Stimulated activated CD8-positive, alpha-beta memory T cell treated with anti-CD3 and anti-CD28 coated beads, Interleukin-2, amount 100 ng/mL, for 48 hours (primary cell): ENCODE data around the gene C5AR2.
A peak's percentile ranks its signal among the peaks of the same experiment; 100 is the strongest.
"Not testable (repeated sequence)": the region's sequence is repeated elsewhere in the genome, so short reads cannot be mapped to it uniquely, and the experiment has no call there.

Experiments used
- DNase-seq, 2 donors: peaks; one replicate each; pipeline ENCODE4 v3.0.0-alpha.2; 2020; ENCODE audit warnings: low read depth in 2 of 2

The C5AR2 gene

DNA sequence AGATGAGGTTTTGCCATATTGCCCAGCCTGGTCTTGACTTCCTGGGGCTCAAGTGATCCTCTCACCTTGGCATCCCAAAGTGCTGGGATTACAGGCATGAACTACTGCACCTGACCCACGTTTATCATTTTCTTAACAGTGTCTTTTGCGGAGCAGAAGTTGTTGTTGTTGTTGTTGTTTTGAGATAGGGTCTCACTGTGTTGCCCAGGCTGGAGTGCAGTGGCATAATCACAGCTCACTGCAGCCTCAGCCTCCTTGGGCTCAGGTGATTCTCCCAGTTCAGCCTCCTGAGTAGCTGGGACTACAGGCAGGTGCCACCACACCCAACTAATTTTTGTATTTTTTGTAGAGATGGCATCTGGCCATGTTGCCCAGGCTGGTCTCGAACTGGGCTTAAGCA lies 55.6 kb downstream of the C5AR2 start:
- not testable (repeated sequence) for DNase-seq

DNA sequence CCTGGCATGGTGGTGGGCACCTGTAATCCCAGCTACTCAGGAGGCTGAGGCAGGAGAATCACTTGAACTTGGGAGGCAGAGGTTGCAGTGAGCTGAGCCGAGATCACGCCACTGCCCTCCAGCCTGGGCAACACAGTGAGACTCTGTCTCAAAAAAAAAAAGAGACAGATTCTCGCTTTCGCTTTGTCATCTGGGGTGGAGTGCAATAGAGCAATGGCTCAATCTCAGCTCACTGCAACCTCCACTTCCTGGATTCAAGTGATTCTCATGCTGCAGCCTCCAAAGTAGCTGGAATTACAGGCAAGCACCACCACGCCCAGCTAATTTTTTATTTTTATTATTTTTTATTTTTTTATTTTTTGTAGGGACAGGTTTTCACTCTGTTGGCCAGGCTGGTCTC lies 56.7 kb downstream of the C5AR2 start:
- not testable (repeated sequence) for DNase-seq

DNA sequence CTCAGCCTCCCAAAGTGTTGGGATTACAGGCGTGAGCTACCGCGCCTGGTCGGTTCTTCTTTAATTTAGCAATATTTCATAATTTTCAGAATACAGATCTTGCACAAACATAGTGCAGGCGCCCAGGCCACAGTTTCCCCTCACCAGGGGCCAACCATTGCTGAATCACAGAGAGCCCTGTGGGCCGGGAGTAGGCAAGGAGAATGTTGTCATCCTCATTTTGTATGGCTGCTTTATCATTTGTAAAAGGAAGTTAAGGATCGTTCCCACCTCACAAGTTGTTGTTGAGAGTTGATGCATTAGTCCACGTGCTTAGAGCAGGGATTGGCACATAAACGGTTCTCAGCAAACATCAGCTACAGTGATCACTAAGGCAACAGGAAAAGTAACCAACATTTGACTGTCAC lies 57.2 kb downstream of the C5AR2 start:
- no peak for DNase-seq

DNA sequence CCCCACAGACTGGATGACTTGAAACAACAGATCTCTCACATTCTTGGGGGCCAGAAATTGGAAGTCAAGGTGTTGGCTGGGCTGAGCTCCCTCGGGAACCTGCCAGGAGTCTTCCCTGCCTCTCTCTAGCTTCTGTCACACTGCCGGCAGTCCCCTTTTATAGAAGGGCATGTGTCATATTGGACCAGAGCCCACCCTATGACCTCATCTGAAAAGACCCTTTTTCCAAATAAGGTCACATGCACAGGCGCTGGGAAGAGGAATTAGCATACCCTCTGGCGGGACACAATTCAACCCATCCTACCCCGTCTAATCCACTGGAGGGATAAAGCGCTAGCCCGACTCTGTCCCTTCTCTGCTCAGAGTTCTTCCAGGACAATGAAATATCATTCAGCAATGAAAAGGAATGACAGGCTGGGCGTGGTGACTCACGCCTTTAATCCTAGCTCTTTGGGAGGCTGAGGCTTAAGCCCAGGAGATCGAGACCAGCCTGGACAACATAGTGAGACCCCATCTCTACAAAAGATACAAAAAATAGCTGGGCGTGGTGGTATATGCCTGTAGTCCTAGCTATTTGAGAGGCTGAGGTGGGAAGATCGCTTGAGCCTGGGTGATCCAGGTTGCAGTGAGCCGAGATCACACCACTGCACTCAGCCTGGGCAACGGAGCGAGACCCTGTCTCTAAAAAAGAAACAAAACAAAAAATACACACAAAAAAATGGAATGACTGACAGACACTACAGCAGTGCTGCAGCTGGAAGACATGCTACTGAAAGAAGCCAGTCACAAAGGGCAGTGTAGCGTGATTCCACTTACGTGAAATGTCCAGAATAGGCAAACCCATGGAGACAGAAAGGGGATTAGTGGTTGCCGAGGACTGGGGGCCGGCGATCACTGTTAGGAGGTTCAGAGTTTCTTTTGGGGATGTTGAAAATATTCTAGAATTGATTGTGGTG lies 58.8 kb downstream of the C5AR2 start:
- DNase-seq: no peak

DNA sequence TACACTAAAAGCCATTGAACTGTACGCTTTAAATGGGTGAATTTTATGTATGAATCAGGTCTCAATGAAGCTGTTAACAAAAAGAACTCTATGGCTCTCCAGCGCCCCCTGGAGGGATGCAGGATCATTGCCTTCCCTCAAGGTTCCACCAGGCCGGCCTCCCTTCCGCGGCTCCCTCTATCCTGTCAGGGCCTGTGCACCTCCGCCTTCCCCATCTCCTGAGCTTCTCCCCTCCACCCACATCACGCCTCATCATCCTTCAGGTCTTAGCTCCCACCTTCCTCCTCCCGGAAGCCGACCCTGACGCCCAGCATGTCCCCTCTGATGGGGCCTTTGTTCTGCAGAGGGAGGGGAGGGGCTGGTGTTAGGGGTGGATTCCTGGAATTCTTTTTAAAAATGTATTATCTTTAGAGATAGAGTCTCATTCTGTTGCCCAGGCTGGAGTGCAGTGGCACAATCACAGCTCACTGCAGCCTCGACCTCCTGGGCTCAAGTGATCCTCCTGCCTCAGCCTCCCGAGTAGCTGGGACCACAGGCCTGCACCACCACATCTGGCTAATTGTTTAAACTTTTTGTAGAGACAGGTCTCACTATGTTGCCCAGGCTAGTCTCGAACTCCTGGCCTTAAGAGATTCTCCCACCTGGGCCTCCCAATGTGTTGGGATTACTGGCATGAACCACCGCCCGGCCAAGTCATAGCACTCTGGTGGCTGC lies 59.7 kb downstream of the C5AR2 start:
- DNase-seq: peak; percentile 69 to 75
